ENCODE measurements around the gene PKDCC. TPM values are rescaled to one million over a fixed set of nuclear protein-coding genes. Genes with fewer than 3 reads are reported as not detected.
A peak's percentile ranks its signal among the peaks of the same experiment; 100 is the strongest.

Gene PKDCC
- total RNA-seq, result 367 TPM

DNA sequence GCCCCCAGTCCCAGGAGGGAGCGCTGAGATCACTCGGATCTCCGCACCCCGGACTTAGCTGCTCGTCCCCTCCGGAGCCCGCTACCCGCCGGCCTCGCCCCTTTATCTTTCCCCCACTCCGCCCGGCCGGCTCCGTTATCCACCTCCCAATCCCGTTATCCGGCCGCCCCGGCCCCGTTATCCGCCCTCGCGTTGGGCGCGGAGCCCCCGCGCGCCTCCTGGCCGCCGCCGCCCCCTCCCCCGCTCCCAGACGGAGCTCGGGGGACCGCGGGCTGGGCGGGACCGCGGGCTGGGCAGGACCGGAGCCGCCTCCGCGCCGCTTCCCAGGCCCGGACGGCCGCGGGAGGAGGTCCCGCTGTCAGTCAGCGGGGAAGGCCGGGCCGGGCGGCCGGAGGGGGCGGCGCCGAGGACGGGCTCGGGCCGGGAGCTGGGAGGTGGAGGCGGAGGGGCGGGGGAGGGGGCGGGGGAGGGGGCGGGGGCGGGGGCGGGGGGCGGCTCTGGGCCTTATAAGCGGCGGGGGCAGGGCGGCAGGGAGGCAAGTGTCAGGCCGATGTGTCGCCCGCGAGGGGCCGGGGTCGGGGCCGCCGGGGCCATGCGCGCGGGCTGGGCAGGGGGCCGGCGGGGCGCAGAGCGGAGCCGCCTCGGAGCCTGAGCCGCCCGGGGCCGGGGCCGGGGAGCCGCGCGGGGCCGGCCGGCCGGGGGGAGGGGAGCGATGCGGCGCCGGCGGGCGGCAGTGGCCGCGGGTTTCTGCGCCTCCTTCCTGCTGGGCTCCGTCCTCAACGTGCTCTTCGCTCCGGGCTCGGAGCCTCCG lies at the start of gene PKDCC:
Gene PKDCC (plus strand): TSS at position 534 of the 811 bp plus-strand sequence. CDS start 179 bp downstream, at position 713.
- peak; percentile 75 for ATAC-seq
- peak; percentile 91 for DNase-seq (ENCODE audit: low spot score)
- intact Hi-C loops (cut with DNase I), result loop anchor here (10.0 kb wide), 1 partner anchor 73 kb away; no protein-coding TSS in a partner anchor

- intact Hi-C loops (cut with DNase I), result no loop called here
- ATAC-seq (peak; percentile 75), DNase-seq (ENCODE audit: low spot score) (no peak)
Measured at GRCh38 chr2:41998186-41999127, 49.4 kb upstream of the PKDCC start.

DNA sequence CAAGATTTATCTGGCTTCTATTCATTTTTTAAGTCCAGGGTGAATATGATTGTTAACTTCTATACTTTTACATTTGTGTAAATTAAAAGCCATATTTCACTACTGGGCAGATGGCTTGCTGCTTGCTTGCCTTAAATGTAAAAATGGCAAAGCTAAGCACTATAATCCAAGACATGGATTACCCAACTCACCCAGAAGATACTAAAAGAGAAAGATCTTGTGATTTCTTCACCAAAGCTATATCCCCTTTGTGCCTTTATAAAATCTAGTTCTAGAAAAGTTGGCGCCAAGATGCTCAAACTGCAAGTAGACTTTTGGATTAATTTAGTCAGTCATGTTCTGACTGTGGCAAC lies 48.7 kb upstream of the PKDCC start:
- intact Hi-C loops (cut with DNase I), result no loop called here
- DNase-seq (ENCODE audit: low spot score), result no peak
- peak; percentile 38 for ATAC-seq

DNA sequence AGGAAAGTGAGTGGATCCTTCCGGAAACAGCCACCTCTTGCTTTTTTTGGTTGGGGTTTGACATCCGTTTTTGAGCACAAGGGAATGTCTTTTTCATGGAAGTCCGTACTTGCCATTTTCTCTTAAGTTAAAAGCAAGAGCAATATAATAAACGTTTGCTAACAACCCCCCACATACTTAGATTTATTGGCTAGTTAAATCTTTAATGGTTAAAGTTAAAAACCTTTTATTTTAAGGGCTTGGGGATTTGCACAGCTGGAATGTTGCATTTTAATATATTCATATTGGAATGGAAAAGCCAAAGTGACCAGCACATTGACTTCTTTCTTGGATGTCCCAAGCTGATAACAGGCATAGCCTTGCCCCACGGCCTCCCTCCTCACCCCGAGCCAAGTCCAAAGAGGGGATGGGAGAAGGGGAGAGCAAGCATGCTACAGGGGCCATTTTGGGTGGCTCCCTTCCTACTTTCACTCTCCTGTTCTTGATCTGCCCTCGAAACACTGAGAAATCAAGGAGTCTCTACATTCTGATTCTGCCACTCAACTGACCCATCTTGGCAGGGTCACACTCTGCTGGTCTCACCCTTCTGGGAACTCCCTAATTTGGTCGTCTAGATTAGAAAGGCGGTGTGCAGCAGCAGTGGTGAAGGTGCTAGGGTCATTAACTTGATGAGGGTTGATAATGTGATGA lies 48.1 kb upstream of the PKDCC start:
- intact Hi-C loops (cut with DNase I), result no loop called here
- DNase-seq (ENCODE audit: low spot score) (no peak), ATAC-seq (no peak)

- ATAC-seq, result peak; percentile 56
- intact Hi-C loops (cut with DNase I), result no loop called here
- no peak for DNase-seq (ENCODE audit: low spot score)
Measured at GRCh38 chr2:42001711-42002201, 46.1 kb upstream of the PKDCC start.

GRCh38 chr2:42007551-42007950 lies 40.3 kb upstream of the PKDCC start:
- DNase-seq (ENCODE audit: low spot score) (no peak), ATAC-seq (no peak)
- intact Hi-C loops (cut with DNase I), result no loop called here

GRCh38 chr2:42008241-42008921 lies 39.4 kb upstream of the PKDCC start:
- no peak for DNase-seq (ENCODE audit: low spot score)
- no peak for ATAC-seq
- intact Hi-C loops (cut with DNase I), result no loop called here

DNA sequence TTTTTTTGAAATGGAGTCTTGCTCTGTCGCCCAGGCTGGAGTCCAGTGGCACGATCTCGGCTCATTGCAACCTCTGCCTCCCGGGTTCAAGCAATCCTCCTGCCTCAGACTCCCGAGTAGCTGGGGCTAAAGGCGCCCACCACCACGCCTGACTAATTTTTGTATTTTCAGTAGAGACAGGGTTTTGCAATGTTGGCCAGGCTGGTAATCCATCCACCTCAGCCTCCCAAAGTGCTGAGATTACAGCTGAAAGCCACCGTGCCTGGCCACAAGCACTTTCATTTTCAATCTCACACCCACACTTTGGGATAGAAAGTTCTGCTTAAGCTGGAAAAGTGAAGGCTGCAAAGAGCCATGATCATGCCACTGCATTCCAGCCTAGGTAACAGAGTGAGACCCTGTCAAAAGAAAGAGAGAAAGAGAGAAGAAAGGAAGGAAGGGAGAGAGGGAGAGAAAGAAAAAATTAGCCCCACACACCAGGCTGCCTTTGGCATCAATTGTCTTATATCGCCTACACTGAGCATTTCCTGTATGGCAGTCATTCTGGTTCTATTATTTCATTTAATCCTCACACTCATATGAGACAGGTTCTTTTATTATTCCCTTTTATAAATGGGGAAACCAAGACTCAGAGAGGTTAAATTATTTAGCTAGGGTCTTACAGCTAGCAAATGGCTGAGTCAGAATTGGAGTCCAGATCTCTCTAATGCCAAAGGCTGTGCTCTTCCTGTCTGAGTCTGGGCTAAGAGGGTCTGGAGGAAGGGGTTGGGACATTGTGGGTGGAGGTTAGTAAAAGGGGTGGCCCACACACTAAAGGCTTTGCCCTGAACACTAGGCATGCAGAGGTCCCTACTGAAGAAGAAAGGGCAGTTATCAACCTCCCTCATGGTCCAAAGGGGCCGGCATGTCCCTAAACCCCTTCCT lies 37.9 kb upstream of the PKDCC start:
- ATAC-seq (peak; percentile 18), DNase-seq (ENCODE audit: low spot score) (no peak)
- intact Hi-C loops (cut with DNase I), result no loop called here

- ATAC-seq (peak; percentile 77), DNase-seq (ENCODE audit: low spot score) (no peak)
- intact Hi-C loops (cut with DNase I), result no loop called here
Measured at GRCh38 chr2:42010743-42011298, 37.0 kb upstream of the PKDCC start.

- DNase-seq (ENCODE audit: low spot score), result no peak
- intact Hi-C loops (cut with DNase I), result no loop called here
Measured at GRCh38 chr2:42012137-42012536, 35.7 kb upstream of the PKDCC start.

DNA sequence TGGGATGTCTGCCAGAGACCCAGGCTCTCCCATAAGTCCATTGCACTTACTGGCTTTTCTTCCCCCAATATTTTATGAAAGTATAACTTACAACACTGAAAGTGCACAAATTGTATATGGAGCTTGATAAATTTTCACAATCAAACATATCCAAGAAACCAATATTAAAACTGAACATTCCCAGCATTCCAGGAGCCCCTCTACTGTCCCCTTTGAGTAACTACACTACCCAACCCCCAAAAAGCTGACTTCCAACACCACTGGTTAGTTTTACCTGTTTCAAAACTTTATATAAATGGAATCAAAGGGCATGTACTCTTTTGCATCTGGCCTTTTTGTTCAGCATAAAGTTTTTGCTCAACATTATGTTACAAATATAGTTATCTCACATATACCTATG lies 35.2 kb upstream of the PKDCC start:
- ATAC-seq (no peak), DNase-seq (ENCODE audit: low spot score) (no peak)
- intact Hi-C loops (cut with DNase I), result no loop called here

More at GRCh38 chr2:42012137-42012536, 35.7 kb upstream of the PKDCC start:
- no peak for ATAC-seq

DNA sequence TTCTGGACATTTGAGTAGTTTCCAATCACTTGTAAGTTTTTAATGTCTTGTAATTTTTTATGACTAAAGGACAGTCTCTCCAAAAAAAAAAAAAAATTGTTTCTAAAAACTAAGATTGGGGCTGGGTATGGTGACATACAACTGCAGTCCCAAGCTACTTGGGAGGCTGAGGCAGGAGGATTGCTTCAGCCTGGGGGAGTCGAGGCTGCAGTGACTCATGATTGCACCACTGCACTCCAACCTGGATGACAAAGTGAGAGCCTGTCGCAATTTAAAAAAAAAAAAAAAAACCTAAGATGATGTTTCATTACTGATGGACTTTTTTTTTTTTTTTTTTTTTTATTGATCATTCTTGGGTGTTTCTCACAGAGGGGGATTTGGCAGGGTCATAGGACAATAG lies 34.4 kb upstream of the PKDCC start:
- ATAC-seq, result peak; percentile 68

DNA sequence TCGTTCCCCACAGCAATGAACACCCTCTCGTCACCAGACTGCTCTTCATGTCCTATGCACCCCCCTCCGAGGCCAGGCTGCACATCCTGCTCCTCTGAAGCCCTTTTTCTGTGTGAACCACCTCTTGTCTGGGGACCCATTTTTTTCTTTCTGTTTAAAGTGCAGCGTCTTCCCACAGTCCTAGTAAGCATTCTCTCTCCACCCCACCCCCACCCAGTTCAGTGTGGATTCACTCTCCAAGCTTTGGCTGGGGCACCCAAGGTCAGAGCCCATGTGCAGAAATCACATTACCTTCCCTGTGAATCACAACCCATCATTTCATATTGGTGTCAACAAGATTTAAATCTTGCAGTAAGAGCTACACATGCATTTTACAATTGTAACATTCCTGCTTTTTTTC lies 26.4 kb upstream of the PKDCC start:
- intact Hi-C loops (cut with DNase I), result no loop called here
- DNase-seq (ENCODE audit: low spot score) (no peak), ATAC-seq (peak; percentile 62)

More for the DNA sequence above, 34.4 kb upstream of the PKDCC start:
- intact Hi-C loops (cut with DNase I), result no loop called here
- no peak for DNase-seq (ENCODE audit: low spot score)

DNA sequence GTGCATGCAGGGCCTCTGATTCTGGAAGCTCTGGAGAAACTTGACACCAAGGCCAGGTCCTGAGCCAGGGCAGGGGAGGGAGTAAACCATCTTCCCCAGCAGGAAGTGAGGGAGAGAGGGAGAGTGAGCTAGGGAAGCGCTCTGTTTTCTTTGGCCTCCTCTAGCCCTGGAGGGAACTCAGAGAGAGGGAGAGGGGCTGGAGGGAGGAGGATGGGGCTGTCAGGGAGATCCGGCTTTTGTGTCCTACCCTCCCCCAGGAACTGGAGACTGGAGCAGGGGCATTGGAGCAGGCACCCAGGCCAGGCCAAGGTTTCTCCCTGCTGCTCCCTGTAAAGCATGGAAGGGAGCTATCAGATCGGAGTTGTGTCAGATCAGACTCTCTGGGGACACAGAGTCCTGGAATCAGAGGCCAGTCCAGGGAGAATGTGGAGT lies 22.7 kb upstream of the PKDCC start:
- DNase-seq (ENCODE audit: low spot score) (no peak), ATAC-seq (peak; percentile 92)
- intact Hi-C loops (cut with DNase I), result no loop called here

DNA sequence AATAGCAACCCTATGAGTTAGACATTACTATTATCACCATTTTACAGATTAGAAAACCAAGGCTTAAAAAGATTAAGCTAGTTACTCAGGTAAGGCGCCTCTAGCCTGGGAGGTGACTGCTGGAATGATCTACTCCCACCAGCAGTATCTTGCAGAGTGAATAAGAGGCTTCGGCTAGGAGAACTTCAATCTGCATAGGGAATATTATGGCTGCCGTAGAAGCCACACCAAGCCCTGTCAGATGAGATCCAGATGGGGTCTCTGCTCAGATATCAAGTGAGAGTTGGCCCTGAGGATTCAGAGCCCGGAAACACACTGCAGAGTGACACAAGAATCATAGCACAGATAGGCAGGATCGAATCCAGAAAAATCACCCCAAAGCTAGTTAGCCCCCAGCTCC lies 21.5 kb upstream of the PKDCC start:
- ATAC-seq, result no peak
- intact Hi-C loops (cut with DNase I), result no loop called here

DNA sequence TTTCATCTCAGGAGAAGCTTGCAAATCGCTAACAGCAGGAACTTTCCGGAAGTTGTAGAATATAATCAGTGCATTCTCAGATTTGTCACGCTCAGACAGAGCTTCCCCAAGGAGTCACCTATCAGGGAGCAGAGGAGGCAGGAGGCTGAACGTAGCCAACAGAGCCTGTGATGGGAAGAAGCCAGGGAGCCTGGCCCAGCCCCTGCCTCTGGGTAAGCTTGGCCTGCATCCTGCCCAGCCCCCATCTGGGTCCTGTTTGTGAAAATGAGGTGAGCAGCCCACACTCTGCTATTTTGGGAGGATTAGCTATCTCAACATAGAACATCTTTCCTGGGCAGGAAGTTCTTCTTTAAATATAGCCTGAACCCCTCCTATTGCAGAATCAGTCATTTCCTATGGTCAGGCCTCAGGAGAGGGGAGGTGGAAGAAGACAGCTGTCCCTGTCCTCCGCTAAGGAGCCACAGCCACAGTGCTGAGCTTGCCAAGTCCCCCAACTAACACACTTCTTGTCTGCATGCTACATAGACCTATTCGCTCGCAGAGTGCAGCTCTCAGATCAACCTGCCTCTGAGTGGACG lies 19.2 kb upstream of the PKDCC start:
- ATAC-seq, result no peak
- no peak for DNase-seq (ENCODE audit: low spot score)

More for the DNA sequence above, 21.5 kb upstream of the PKDCC start:
- DNase-seq (ENCODE audit: low spot score), result no peak

DNA sequence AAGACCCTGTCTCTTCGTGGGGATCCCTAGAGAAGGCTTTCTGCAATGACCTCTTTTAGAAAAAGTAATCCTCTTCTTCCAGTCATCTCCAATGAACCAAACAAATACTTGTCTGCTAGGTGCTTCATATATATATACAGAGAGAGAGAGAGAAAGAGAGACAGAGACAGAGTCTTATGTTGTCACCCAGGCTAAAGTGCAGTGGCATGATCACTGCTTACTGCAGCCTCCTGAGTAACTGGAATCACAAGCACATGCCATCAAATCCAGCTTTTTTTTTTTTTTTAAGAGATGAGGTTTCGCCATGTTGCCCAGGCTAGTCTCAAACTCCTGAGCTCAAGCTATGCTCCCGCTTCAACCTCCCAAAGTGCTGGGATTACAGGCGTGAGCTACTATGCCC lies 18.6 kb upstream of the PKDCC start:
- ATAC-seq, result no peak
- intact Hi-C loops (cut with DNase I), result no loop called here
- no peak for DNase-seq (ENCODE audit: low spot score)

More for the DNA sequence above, 19.2 kb upstream of the PKDCC start:
- intact Hi-C loops (cut with DNase I), result no loop called here

All from sciatic nerve (tissue), 2 donors.